ENCODE results near the gene GRK4. TPM values are rescaled to one million over a fixed set of nuclear protein-coding genes. Genes with fewer than 3 reads are reported as not detected.

Gene GRK4
- total and polyA plus RNA-seq, 2 of the 4 experiments (the other 2 are of a cell fraction), result 1.6 to 2.2 TPM

GRCh38 chr4:2963966-2964471 lies 648 bp downstream of the GRK4 start:
- dilution Hi-C loops (cut with HindIII; ENCODE audit: low sequenced_read_pairs, unreplicated experiment) (no loop called here), in situ Hi-C loops (cut with MboI; ENCODE audit: low sequenced_read_pairs) (no loop called here), intact Hi-C loops (cut with micrococcal nuclease) (loop anchor here (1.0 kb wide), 1 partner anchor 73 kb away; no protein-coding TSS in a partner anchor)
- H3K36me3 ChIP-seq (ENCODE audit: control insufficient read depth, insufficient read depth, low read length), result peaks cover 2% of the 10 kb centered on the region; the same call in 1 of the 2 replicates
- peak overlapping the region; percentile 20 to 57; a peak in 2 of 4 replicates for H4K8ac ChIP-seq (ENCODE audit: low read depth in 2 of 2, low read length in 2 of 2)
- H3K56ac ChIP-seq (ENCODE audit: extremely low read depth, insufficient read depth, low read length), result no peak overlapping the region; the same call in 1 of the 2 replicates
- no peak overlapping the region for H2BK15ac ChIP-seq (ENCODE audit: low read depth, low read length)
- DNase-seq (peak; percentile 33), ATAC-seq (ENCODE audit: low read depth) (peak; percentile 60)
- WGBS, 2 experiments (ENCODE audit: extremely low coverage in 2 of 2, insufficient read length in 1 of 2), result 0% methylated on average over 7 of the region's 38 CpGs; no CpG with 5 or more reads in 1 of the 2 experiments
- CTCF ChIA-PET, result interaction anchor here (0.5 to 2.3 kb wide), 3 partner anchors 10 to 95 kb away, joined by 3 to 12 read pairs (median 3); no protein-coding TSS in a partner anchor
- H3K23ac ChIP-seq (ENCODE audit: low read depth, low read length), result peak overlapping the region; percentile 70; the same call in 1 of the 2 replicates
- peak overlapping the region; percentile 59 for H3K27ac ChIP-seq (ENCODE audit: insufficient read depth, low read length)
- no peak for TF ChIP-seq CTCF (conservative IDR thresholded peaks at IDR 0.05; ENCODE audit: low read depth, low read length)
- TF ChIP-seq BHLHE40 (IDR thresholded peaks at IDR 0.05; ENCODE audit: low read depth, low read length), result no peak
- TF ChIP-seq MAFK (IDR thresholded peaks at IDR 0.05; ENCODE audit: low read depth, low read length), result no peak
- TF ChIP-seq RCOR1 (IDR thresholded peaks at IDR 0.05; ENCODE audit: insufficient replicate concordance, low read length), result no peak
- no peak for TF ChIP-seq MAZ (IDR thresholded peaks at IDR 0.05; ENCODE audit: borderline replicate concordance, low read depth, low read length)
- H2AFZ ChIP-seq (replicated peaks; ENCODE audit: low read length, poor library complexity), result peak overlapping the region; percentile 99
- peak overlapping the region; percentile 53 for H3K14ac ChIP-seq (replicated peaks; ENCODE audit: low read depth, low read length)
- H2BK5ac ChIP-seq (ENCODE audit: low read depth, low read length, poor library complexity, severe bottlenecking), result no peak overlapping the region
- peak overlapping the region; percentile 50; the same call in 1 of the 2 replicates for H3K4ac ChIP-seq (ENCODE audit: low read depth, low read length)
- no peak overlapping the region for H4K91ac ChIP-seq (ENCODE audit: insufficient read depth, low read depth, low read length)
- BruUV-seq (replicated peaks), result no TSS peak
- peak overlapping the region; percentile 87 for H3K4me3 ChIP-seq (ENCODE audit: insufficient read depth, low read depth, low read length)
- no peak overlapping the region for H3K18ac ChIP-seq (ENCODE audit: low read depth, low read length)
- H2AK5ac ChIP-seq (ENCODE audit: low read depth, low read length), result peak overlapping the region; percentile 66; the same call in 1 of the 2 replicates
- H3K4me2 ChIP-seq (ENCODE audit: low read depth, low read length), result peak overlapping the region; percentile 95
- peaks cover 21% of the 10 kb centered on the region for H4K20me1 ChIP-seq (ENCODE audit: insufficient read depth, low read length)
- no peak overlapping the region for H4K5ac ChIP-seq (ENCODE audit: low read depth, low read length)
- peak overlapping the region; percentile 85 for H2AK9ac ChIP-seq (replicated peaks; ENCODE audit: low read depth, low read length, poor library complexity)
- no peak overlapping the region for H2BK20ac ChIP-seq (ENCODE audit: low read depth, low read length)
- peak overlapping the region; percentile 79 for H3K9ac ChIP-seq (ENCODE audit: low read depth, low read length)
- peaks cover 10% of the 10 kb centered on the region for H3K4me1 ChIP-seq (ENCODE audit: control insufficient read depth, insufficient read depth, low read length)
- H2BK120ac ChIP-seq (ENCODE audit: low read depth, low read length), result no peak overlapping the region
- no peaks in the 10 kb centered on the region for H3K27me3 ChIP-seq (ENCODE audit: control insufficient read depth, insufficient read depth, low read length)
- H3K9me1 ChIP-seq (ENCODE audit: insufficient read depth, low read length), result peaks cover 7% of the 10 kb centered on the region
- peaks cover 20 to 40% of the 10 kb centered on the region in 2 experiments for H3K79me1 ChIP-seq (ENCODE audit: low read depth in 1 of 2, low read length in 2 of 2)
- H3K9me3 ChIP-seq (ENCODE audit: control insufficient read depth, insufficient read depth, low read length), result no peaks in the 10 kb centered on the region
- POLR2A ChIA-PET (ENCODE audit: unreplicated experiment), result interaction anchor here (0.6 kb wide), 1 partner anchor 12 kb away, joined by 3 read pairs; no protein-coding TSS in a partner anchor
